HG03175 (cell line): ENCODE measurements around the gene SERPINI1.
A peak's percentile ranks its signal among the peaks of the same experiment; 100 is the strongest.

Experiments used
- ATAC-seq: cut with Tn5 transposase; IDR thresholded peaks from one replicate; pipeline ENCODE4 v1.9.1; 2021; ENCODE audit warnings: mild to moderate bottlenecking, moderate library complexity; ENCODE audit not compliant: unreplicated experiment

Gene SERPINI1

GRCh38 chr3:167843886-167844285 lies 108.4 kb downstream of the SERPINI1 start:
- ATAC-seq, result peak; percentile 72

DNA sequence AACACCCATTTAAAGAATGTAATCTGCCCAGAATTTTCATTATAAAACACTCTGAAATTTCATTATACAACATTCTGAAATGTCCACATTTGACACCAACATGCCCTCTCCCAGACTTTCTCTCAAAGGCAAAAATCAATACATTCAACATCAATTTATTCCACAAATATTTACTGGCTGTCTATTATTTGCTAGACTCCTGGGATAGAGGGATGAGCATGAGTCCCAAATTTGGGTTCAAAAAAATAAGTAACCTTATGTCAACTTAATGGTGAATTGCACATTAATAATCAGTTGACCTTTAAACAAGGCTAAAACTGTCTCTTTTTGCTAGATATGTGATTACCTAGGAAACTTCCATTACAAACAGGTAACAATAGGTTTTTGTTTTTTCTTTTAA lies 109.0 kb downstream of the SERPINI1 start:
- ATAC-seq, result no peak

DNA sequence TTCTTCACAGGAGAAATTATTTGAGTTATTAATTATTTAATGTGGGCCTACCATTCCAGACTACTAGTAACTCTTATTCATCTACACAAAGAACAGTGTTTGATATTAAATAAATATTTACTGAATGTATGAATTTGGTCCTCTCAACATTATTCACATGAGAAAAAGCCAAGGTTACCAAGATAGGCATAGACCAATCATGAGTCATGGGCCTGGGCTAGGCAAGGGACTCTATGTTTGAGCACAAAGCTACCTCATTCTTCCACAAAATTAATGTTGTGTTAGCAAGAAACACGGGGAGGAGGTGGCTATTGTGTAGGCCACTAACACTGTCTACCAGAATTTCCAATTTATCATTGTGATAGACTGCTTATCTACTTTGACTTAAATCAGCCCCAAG lies 115.7 kb downstream of the SERPINI1 start:
- ATAC-seq, result no peak

- ATAC-seq, result no peak
Measured at GRCh38 chr3:167851749-167852148, 116.2 kb downstream of the SERPINI1 start.

GRCh38 chr3:167852216-167852615 lies 116.7 kb downstream of the SERPINI1 start:
- ATAC-seq, result no peak

GRCh38 chr3:167854063-167854462 lies 118.5 kb downstream of the SERPINI1 start:
- no peak for ATAC-seq

- ATAC-seq, result no peak
Measured at GRCh38 chr3:167854846-167855245, 119.3 kb downstream of the SERPINI1 start.

- no peak for ATAC-seq
Measured at GRCh38 chr3:167855306-167855705, 119.8 kb downstream of the SERPINI1 start.

DNA sequence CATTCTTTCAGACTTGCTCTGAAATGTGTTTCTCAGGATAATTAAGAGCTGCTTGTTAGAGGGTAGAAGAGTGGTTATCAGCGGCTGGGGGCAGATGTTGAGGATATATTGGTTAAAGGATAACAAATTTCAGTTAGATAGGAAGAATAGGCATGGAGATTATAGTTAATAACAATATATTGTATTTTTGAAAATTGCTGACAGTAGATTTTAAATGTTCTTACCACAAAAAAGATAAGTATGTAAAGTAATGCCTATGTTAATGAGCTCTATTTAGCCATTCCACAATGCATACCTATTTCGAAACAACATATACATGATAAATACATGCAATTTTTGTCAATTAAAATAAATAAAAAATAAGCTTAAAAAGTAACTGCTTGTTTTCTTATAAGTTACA lies 123.3 kb downstream of the SERPINI1 start:
- no peak for ATAC-seq

DNA sequence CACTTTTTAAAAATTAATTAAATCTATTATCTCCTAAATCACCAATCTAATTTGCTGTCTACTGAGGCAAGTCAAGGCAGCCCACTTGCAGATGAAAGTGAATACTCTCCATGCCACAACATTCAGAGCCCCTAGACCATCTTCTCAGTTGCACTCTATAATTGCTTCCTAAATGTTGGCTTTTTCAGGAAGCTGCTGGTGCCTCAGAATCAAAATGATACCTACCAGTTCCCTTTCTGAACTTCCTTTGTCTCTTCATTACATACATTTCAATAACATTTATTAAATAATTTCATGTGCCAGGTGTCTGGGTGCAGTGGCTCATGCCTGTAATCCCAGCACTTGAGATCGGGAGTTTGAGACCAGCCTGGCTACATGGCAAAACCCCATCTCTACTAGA lies 124.1 kb downstream of the SERPINI1 start:
- ATAC-seq, result no peak

DNA sequence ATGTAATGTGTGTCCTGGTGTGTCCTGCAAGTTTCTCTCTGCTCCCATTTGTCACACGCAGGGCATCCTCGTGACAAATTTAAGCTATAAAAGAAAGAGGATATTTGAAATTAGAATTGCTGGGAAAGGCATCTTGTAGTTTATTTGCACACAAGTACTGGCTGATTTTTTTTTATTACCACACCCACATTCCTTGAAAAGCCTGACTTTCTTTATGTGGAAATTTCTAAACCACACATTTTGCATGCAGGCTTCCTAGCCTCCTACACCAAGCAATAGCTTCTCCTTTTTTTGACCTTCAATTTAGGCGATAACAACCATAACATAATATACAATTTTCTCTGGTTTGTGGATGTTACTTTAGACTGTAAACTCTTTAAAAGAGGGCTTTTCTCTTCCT lies 126.1 kb downstream of the SERPINI1 start:
- ATAC-seq, result no peak

DNA sequence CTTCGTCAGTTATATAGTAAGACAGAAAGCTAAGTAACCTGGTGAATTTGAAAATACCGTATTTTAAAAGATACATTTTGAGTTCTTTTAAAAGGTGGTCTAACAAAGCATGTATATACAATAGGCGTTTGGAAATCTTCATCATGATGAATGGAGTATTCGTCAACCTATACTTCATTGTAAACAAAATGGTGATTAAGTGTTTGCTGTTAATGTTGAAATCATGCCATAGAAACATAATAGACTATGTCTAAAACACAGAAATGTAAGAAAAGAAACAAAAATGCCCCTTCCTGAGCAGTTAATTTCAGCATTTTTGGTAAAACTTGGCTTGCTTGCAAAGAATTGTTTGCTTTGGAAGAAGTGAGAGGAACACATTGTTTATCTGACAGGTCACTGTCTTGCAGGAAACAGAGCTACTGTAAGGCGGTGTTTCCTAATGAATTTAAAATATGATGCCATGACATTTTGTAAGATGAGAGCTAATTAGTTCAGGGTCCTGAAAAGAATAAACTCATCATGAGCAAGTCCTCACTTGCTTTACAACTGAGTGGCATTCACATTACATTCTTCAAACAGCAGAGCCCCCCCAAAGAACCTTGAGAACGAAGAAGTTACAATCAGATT lies 126.7 kb downstream of the SERPINI1 start:
- no peak for ATAC-seq

GRCh38 chr3:167863811-167864551 lies 128.5 kb downstream of the SERPINI1 start:
- no peak for ATAC-seq

- ATAC-seq, result no peak
Measured at GRCh38 chr3:167864552-167864874, 129.0 kb downstream of the SERPINI1 start.

DNA sequence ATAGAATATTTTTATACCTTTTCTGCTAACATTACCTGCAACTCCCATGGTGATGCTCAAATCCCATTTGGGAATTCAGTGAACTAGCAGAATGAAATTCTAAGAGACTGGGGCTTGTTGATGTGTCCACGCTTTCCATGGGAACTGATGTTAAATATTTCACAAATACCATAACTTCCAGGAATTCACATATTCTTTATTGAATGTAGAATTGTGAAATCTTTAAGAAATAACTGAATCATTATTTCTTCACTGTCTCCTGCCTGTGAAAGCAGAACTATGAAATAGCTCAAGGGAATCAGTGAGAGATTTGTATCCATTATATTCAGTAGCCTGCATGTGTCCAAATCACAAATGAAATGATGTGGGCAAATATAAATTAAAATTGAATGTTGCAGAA lies 130.8 kb downstream of the SERPINI1 start:
- ATAC-seq, result no peak

- no peak for ATAC-seq
Measured at GRCh38 chr3:167867981-167868380, 132.5 kb downstream of the SERPINI1 start.

DNA sequence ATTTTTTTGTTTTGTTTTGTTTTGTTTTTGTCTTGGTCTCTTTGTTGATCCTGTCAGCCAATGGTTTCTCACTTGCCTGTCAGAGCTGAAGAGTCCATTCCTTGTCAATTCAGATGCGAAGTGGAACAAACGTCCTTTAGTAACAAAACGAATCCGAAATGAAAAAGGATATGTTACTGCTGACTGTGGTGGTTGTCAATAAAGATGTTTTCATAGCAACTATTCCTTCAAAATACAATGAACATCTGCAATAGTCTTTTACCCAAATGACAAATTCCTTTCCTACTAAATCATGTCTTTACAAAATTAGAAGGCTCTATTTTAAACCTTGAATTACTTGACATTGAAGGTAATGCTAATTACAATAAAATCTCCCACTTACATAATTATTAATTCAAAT lies 134.7 kb downstream of the SERPINI1 start:
- no peak for ATAC-seq

GRCh38 chr3:167870759-167871158 lies 135.2 kb downstream of the SERPINI1 start:
- no peak for ATAC-seq

GRCh38 chr3:167872032-167872431 lies 136.5 kb downstream of the SERPINI1 start:
- ATAC-seq, result no peak

GRCh38 chr3:167872941-167873340 lies 137.4 kb downstream of the SERPINI1 start:
- no peak for ATAC-seq

- ATAC-seq, result no peak
Measured at GRCh38 chr3:167874671-167875372, 139.3 kb downstream of the SERPINI1 start.
